ENCODE data around the gene HMGXB3.

The HMGXB3 gene

GRCh38 chr5:150085191-150085912 lies 84.8 kb downstream of the HMGXB3 start:
- no peak for FAIRE-seq

GRCh38 chr5:150085950-150086715 lies 85.6 kb downstream of the HMGXB3 start, which contains the start of gene CSF1R:
Gene CSF1R (minus strand): TSS chr5:150086554. CDS start chr5:150086427, 127 bp downstream.
- FAIRE-seq = no peak
- DNase-seq (ENCODE audit: low spot score) = no peak

More at GRCh38 chr5:150085191-150085912, 84.8 kb downstream of the HMGXB3 start:
- DNase-seq (ENCODE audit: low spot score) = no peak

GRCh38 chr5:150092159-150092787 lies 91.7 kb downstream of the HMGXB3 start:
- DNase-seq (ENCODE audit: low spot score) (no peak), FAIRE-seq (no peak)

GRCh38 chr5:150097152-150097551 lies 96.6 kb downstream of the HMGXB3 start:
- no peak for FAIRE-seq
- no peak for DNase-seq (ENCODE audit: low spot score)

DNA sequence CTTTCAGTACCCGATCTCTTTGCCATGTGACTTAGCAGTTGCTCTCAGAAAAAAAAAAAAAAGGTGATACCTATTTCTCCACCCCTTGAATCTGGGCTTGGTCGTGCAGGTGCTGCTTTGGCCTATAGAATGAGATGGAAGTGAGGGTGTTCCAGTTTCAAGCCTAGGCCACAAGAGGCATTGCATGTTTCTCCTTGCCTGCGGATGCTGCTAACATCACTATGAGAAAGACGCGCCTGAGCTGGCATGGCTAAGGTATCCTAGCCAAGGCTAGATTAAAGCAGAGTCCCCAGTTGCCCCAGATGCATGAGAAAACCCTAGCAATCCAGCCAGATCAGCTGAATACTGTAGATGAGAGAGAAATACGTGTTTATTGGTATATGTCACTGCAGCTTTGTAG lies 100.5 kb downstream of the HMGXB3 start:
- no peak for DNase-seq (ENCODE audit: low spot score)
- no peak for FAIRE-seq
